Adrenal gland (tissue), 5 donors: Measurements from ENCODE around the gene ADPRHL1.
"Not testable (repeated sequence)": the region's sequence is repeated elsewhere in the genome, so short reads cannot be mapped to it uniquely, and the experiment has no call there.

Experiments
- CTCF ChIP-seq, 6 experiments: fragments of 450-650 bp in 4 of 6; fragments of 200-600 bp in 2 of 6; sonication (generic) in 1 of 6; IDR thresholded peaks; 1 replicate in 5 of 6; 2 replicates in 1 of 6; pipeline versions ENCODE4 v1.5.1 to v1.8.0; 2016 to 2021; ENCODE audit warnings: antibody characterized with exemption in 6 of 6, mild to moderate bottlenecking in 2 of 6, moderate library complexity in 1 of 6
- POLR2A ChIP-seq, 2 donors: fragments of 450-650 bp; IDR thresholded peaks; one replicate each; pipeline ENCODE4 v1.6.1; 2017; ENCODE audit warnings: antibody characterized with exemption in 2 of 2, mild to moderate bottlenecking in 2 of 2, moderate library complexity in 1 of 2
- donor health status: DM: no; HTN: no; CAD: no.

- not testable (repeated sequence) for TF ChIP-seq CTCF, POLR2A (IDR thresholded peaks at IDR 0.05)
Measured at GRCh38 chr13:113371701-113372100, 81.6 kb downstream of the ADPRHL1 start.
